Right kidney (tissue), 1 donor: Measurements from ENCODE around the gene CCND1.

Experiments
- DNase-seq: peaks from one replicate; pipeline ENCODE4 v3.0.0-alpha.2; 2016

Gene CCND1

GRCh38 chr11:69639831-69640230 is 1.1 kb upstream of the CCND1 start:
- no peak for DNase-seq

GRCh38 chr11:69640260-69640994 is 529 bp upstream of the CCND1 start:
- peak; percentile 78 for DNase-seq

GRCh38 chr11:69641681-69642548 is 959 bp downstream of the CCND1 start:
- DNase-seq: peak; percentile 72

GRCh38 chr11:69642549-69642912 is 1.6 kb downstream of the CCND1 start:
- DNase-seq: peak; percentile 72

- peak; percentile 90 for DNase-seq
Measured at GRCh38 chr11:69642913-69643632, 2.1 kb downstream of the CCND1 start.

- DNase-seq: no peak
Measured at GRCh38 chr11:69643646-69644045, 2.7 kb downstream of the CCND1 start.

- peak; percentile 67 for DNase-seq
Measured at GRCh38 chr11:69644071-69644961, 3.4 kb downstream of the CCND1 start.

- no peak for DNase-seq
Measured at GRCh38 chr11:69644962-69645675, 4.2 kb downstream of the CCND1 start.

- no peak for DNase-seq
Measured at GRCh38 chr11:69645801-69646492, 5.0 kb downstream of the CCND1 start.

GRCh38 chr11:69646493-69647389 is 5.8 kb downstream of the CCND1 start:
- no peak for DNase-seq

GRCh38 chr11:69647390-69647748 is 6.4 kb downstream of the CCND1 start:
- DNase-seq: no peak

GRCh38 chr11:69647761-69648497 is 7.0 kb downstream of the CCND1 start:
- DNase-seq: no peak

GRCh38 chr11:69648679-69649575 is 8.0 kb downstream of the CCND1 start:
- DNase-seq: no peak

GRCh38 chr11:69649576-69649900 is 8.6 kb downstream of the CCND1 start:
- DNase-seq: no peak

GRCh38 chr11:69650081-69650831 is 9.3 kb downstream of the CCND1 start:
- no peak for DNase-seq

- DNase-seq: no peak
Measured at GRCh38 chr11:69650832-69651344, 9.9 kb downstream of the CCND1 start.
